ENCODE data around the gene CDK15. TPM values are rescaled to one million over a fixed set of nuclear protein-coding genes. Genes with fewer than 3 reads are reported as not detected.

CDK15 gene
- total RNA-seq, 2 donors from 2014 or later = 1.2 TPM; not detected in 1

GRCh38 chr2:201880993-201881611, 74.8 kb downstream of the CDK15 start:
- TF ChIP-seq POLR2AphosphoS5 (IDR thresholded peaks at IDR 0.05) = no peak
- TF ChIP-seq CTCF (IDR thresholded peaks at IDR 0.05) = no peak
- no peak for TF ChIP-seq POLR2A (IDR thresholded peaks at IDR 0.05)
- Histone ChIP-seq H3K9me3 (no peaks in the 10 kb centered on the region), H3K27ac (no peak overlapping the region), H3K36me3 (no peaks in the 10 kb centered on the region), H3K4me3 (no peak overlapping the region), H3K4me1 (replicated peaks) (no peaks in the 10 kb centered on the region), H3K27me3 (replicated peaks; ENCODE audit: insufficient read depth) (no peaks in the 10 kb centered on the region)
- DNase-seq (ENCODE audit: low spot score) = no peak
- intact Hi-C loops (cut with DNase I) = no loop called here
- 73% methylated on average over 9 of the region's 9 CpGs for WGBS

GRCh38 chr2:201881741-201882140, 75.4 kb downstream of the CDK15 start:
- DNase-seq (ENCODE audit: low spot score) = no peak
- intact Hi-C loops (cut with DNase I) = no loop called here
- TF ChIP-seq CTCF (IDR thresholded peaks at IDR 0.05) (no peak), POLR2A (IDR thresholded peaks at IDR 0.05) (no peak), POLR2AphosphoS5 (IDR thresholded peaks at IDR 0.05) (no peak)
- no peaks in the 10 kb centered on the region for H3K27me3 ChIP-seq (replicated peaks; ENCODE audit: insufficient read depth)
- H3K9me3 ChIP-seq = no peaks in the 10 kb centered on the region
- 95% methylated on average over 4 of the region's 4 CpGs for WGBS
- no peak overlapping the region for H3K4me3 ChIP-seq
- H3K36me3 ChIP-seq = no peaks in the 10 kb centered on the region
- H3K4me1 ChIP-seq (replicated peaks) = no peaks in the 10 kb centered on the region
- no peak overlapping the region for H3K27ac ChIP-seq

GRCh38 chr2:201882353-201883090, 76.2 kb downstream of the CDK15 start:
- H3K4me1 ChIP-seq (replicated peaks) = no peaks in the 10 kb centered on the region
- intact Hi-C loops (cut with DNase I) = no loop called here
- DNase-seq (ENCODE audit: low spot score) = no peak
- H3K36me3 ChIP-seq = no peaks in the 10 kb centered on the region
- H3K27ac ChIP-seq = no peak overlapping the region
- H3K9me3 ChIP-seq = no peaks in the 10 kb centered on the region
- H3K4me3 ChIP-seq = no peak overlapping the region
- TF ChIP-seq CTCF (IDR thresholded peaks at IDR 0.05) (no peak), POLR2A (IDR thresholded peaks at IDR 0.05) (no peak), POLR2AphosphoS5 (IDR thresholded peaks at IDR 0.05) (no peak)
- WGBS = 21% methylated on average over 14 of the region's 14 CpGs
- H3K27me3 ChIP-seq (replicated peaks; ENCODE audit: insufficient read depth) = no peaks in the 10 kb centered on the region

GRCh38 chr2:201883606-201884369, 77.5 kb downstream of the CDK15 start:
- Histone ChIP-seq H3K27ac (no peak overlapping the region), H3K27me3 (replicated peaks; ENCODE audit: insufficient read depth) (no peaks in the 10 kb centered on the region), H3K36me3 (no peaks in the 10 kb centered on the region), H3K9me3 (no peaks in the 10 kb centered on the region), H3K4me3 (no peak overlapping the region), H3K4me1 (replicated peaks) (no peaks in the 10 kb centered on the region)
- WGBS = 15% methylated on average over 8 of the region's 8 CpGs
- intact Hi-C loops (cut with DNase I) = no loop called here
- TF ChIP-seq CTCF (IDR thresholded peaks at IDR 0.05) = no peak
- no peak for TF ChIP-seq POLR2AphosphoS5 (IDR thresholded peaks at IDR 0.05)
- TF ChIP-seq POLR2A (IDR thresholded peaks at IDR 0.05) = no peak
- DNase-seq (ENCODE audit: low spot score) = no peak

All from prostate gland (tissue), 2 donors.